ENCODE results near the gene POLE.

GRCh38 chr12:132611620-132612019 is 75.5 kb downstream of the POLE start:
- TF ChIP-seq POLR2A (IDR thresholded peaks at IDR 0.05) (no peak), CTCF (IDR thresholded peaks at IDR 0.05) (no peak), POLR2AphosphoS5 (IDR thresholded peaks at IDR 0.05) (no peak), EP300 (IDR thresholded peaks at IDR 0.05) (no peak)

Data from gastroesophageal sphincter (tissue), 3 donors.